Stimulated activated CD4-positive, alpha-beta T cell treated with anti-CD3 and anti-CD28 coated beads, Interleukin-15, amount 100 ng/mL, for 48 hours (primary cell): Measurements from ENCODE around the gene MYL11.

ENCODE experiments used
- DNase-seq, 2 donors: peaks; one replicate each; pipeline ENCODE4 v3.0.0-alpha.2; 2020; ENCODE audit warnings: low read depth in 2 of 2

Gene MYL11

DNA sequence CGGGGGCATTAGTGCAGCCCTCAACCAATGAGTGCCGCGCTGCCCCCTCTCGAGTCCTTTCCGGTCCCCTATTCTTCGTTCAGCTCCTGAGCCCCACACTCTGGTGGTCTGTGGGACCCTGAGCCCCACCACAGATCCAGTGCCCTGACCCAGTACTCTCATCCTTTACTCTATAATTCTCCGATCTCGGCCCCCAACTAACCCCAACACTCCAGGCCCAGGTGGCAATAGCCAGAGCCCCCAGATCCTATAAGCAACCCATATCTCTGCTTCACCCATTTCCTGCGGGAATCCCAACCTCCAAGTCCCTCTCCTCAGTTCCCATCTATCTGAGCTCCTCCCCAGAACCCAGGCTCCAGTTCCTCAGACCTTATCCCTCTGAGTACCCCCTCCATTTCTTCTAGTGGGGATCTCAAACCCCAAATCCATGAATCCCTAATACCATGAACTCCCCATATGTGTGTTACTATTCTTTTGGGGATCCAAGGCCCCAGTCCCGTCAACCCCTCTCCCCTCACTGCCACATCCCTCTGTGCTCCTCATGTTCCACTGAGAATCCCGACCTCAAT, 3.3 kb upstream of the MYL11 start:
- DNase-seq: no peak

DNA sequence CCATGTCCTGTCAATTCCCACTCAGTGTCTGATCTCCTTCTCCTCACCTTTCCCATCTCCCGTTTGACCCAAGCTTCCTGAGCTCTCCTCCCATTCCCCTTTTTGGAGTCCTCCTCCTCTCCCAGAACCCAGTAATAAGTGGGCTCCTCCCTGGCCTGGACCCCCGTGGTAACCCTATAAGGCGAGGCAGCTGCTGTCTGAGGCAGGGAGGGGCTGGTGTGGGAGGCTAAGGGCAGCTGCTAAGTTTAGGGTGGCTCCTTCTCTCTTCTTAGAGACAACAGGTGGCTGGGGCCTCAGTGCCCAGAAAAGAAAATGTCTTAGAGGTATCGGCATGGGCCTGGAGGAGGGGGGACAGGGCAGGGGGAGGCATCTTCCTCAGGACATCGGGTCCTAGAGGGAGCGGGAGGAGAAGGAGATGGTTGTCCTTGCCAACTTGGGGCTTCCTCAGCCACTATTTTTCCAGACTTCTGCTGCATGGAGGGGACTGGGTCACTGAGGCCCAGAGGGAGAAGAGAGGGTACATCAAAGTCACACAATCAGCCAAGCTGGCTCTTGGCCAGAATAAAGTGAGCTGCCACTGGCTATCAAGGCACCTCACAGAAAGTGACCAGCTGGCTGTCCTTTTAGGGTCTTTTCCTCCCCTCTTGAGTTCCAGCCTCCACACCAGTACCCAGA, 2.4 kb upstream of the MYL11 start:
- DNase-seq: no peak

DNA sequence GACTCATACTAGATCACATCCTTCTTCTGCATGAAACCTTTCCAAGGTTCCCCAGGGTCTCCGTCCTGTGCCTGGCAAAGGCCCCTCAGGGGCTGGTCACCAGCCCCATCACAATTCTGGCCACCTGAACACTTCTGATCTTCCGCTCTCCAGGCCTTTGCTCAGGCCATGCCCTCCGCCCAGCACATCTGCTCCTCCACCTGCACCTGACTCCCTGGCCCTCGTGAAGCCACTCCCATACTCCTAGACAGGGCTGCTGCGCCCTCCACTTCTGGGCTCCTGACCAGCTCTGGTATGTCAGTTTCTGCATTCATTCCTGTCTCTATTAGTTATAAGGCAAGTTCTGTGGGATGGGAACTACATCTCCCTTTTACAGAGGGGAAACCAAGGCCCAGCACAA, 1.9 kb upstream of the MYL11 start:
- no peak for DNase-seq

- no peak for DNase-seq
Measured at GRCh38 chr16:30375864-30376263, 1.3 kb downstream of the MYL11 start.

GRCh38 chr16:30376461-30376902, 1.9 kb downstream of the MYL11 start:
- no peak for DNase-seq

- DNase-seq: no peak
Measured at GRCh38 chr16:30377050-30377811, 2.6 kb downstream of the MYL11 start.

- DNase-seq: peak; percentile 81 to 83
Measured at GRCh38 chr16:30377812-30378235, 3.2 kb downstream of the MYL11 start.

GRCh38 chr16:30378236-30379157, 3.9 kb downstream of the MYL11 start:
- peak; percentile 98 to 99 for DNase-seq

DNA sequence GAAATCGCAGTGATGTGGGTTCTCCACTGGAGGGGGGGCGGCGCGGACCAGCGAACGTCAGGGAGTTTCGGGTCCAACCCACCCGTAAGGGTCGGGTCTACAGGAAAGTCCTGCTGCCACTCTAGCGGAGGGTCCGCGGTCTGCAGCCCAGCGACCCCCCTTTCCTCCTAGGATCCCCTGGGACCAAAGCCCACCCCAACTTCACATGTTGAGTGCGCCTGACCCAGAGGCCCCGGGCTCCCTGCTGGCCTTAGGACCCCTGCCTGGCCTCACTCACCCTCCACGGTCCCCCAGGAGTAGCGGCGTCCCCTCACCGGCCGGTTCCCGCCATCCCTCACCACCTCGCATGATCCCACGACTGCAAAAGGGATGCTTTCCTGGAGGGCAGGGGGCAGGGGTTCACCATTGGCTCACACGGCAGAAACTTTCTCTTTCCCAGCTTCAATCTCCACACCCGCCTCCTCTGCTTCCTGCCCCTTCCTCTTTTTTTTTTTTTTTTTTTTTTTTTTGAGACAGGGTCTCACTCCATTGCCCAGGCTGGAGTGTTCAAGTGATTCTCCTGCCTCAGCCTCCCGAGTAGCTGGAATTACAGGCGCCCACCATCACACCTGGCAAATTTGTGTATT, 4.7 kb downstream of the MYL11 start:
- no peak for DNase-seq

GRCh38 chr16:30380072-30380802, 5.6 kb downstream of the MYL11 start:
- DNase-seq: no peak

DNA sequence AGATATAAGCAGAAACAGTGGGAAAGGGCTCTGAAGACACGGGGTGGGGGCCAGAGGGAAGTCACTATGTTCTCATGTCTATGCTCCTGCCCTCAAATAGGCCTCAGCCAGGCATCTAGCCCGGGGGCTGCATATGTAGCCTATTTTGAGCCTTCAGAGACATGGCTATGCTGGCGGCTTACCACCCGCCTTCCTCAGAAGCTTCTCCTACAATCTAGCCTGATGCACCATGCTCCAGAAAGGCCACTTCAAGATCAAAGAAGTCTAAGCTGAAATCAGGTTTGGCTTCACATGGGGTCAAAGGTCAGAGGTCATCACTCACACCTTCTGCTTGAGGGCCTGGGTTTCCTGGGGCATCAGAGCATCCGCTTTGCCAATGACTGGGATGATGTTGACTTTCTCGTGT, 6.2 kb downstream of the MYL11 start:
- DNase-seq: no peak

- DNase-seq: no peak
Measured at GRCh38 chr16:30381291-30382041, 6.9 kb downstream of the MYL11 start.

DNA sequence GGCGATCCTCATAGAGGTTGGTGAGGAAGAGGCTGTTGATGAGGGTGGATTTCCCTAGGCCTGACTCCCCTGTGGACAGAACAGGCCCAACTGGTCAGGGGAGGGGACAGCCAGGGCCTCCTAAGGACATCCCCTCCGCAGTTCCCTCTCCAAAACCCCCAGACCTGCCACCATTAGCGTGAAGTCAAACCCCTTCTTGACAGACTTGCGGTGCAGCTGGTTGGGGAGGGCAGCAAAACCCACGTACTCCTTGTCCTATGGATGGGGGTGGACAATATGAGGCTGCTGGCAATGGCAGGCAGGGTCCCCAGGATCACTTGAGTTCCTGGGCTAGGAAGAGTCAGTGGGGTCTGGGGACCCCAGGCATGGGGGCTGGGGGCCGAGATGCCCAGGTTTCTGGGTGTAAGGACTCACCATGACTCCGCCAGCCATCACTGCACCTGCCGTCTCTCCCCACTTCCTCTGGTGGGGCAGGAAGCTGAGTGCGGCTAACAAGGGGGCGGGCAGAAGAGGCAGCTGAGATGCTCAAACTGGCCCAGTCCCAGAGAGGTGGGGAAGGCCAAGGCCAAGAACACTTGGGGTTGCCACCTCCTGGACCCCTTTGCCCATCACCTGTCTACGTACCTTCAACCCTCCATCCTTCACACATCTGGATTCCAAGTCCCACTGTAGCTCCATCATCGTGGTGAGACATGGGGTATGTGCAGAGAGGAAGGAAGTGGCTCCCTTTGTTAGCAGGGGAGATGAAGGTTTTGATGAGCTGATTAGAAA, 7.7 kb downstream of the MYL11 start, which contains the start of gene SEPTIN1:
Gene SEPTIN1, minus strand, starts transcription at position 451 of the 771 bp plus-strand sequence. Its CDS starts 19 bp downstream, at position 432.
- DNase-seq: peak; percentile 64 to 79

- no peak for DNase-seq
Measured at GRCh38 chr16:30383521-30383920, 8.9 kb downstream of the MYL11 start.

DNA sequence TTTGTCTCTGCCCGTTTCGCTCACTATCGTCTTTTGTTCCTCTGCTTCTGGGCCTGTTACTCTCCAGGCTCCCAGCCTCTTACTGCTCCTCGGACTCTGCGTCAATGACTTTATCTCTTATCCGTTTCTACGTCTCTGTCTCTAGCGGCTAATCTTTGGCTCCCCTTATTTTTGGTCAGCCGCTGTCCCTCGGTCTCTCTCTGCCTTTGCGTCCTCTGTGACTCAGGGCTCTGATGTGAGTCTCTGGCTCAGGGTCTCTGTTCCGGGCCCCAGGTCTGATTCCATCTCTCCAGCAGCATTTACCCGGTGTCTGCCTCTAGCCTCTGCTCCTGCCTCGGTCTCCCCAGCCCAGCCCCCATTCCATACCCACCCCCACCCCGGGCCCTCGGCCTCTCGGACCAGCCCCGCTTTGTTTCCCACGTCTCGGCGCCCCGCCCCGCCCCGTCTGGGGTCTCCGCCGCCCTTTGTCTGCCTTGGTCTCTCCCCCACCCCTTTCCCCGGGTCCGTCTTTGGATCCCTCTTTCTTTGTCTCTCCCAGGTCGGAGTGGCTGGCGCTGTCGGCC, 20.1 kb downstream of the MYL11 start:
- DNase-seq: no peak

DNA sequence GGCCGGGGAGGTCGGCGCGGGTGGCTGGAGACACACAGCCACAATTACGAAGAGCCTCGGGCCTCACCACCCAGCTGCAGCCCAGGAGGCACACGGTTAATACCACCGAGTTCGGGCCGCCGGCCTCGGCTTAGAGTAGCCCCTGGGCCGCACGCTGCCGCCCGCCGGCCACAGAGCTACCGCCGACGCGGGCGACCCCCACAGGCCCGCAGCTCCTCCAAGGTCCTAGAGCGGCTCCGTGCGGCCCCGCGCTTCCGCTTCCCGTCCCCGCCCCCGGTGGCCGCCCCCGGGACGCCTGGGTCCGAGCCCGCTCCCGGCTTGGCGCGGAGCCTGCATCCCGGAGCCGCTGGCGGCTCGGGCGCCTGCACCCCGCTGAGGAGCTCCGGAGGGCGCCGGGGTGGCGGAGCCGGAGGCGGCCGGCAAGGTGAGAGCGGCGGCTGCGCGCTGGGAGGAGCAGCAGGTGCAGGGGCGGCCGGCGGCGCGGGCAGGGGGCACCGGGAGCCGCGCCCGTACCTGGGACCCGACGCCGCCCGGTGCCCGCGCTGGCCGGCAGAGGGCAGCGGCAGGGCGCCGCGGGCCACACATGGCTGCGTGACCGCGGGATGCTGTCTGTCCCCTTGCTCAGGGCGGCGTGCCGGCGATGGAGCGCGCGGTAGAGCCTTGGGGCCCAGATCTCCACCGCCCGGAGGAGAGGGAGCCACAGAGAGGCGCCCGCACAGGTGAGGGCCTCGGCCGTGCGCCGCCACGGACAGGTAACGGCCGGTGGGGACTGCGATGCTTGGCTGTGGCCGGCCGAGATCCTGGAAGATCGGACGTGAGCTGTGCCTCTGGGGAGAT, 20.8 kb downstream of the MYL11 start, which contains the start of gene ZNF48:
Gene ZNF48, plus strand, starts transcription at position 266 of the 837 bp plus-strand sequence. Its CDS starts 375 bp downstream, at position 641.
- DNase-seq: peak in 1 of 2 donors; percentile 36

- DNase-seq: no peak
Measured at GRCh38 chr16:30395992-30396585, 21.5 kb downstream of the MYL11 start.
